CD14-positive monocyte (primary cell): ENCODE data around the gene OPA1. TPM values are rescaled to one million over a fixed set of nuclear protein-coding genes. Genes with fewer than 3 reads are reported as not detected.

Source experiments
- DNase-seq, 3 donors: peaks; one replicate each; pipeline ENCODE4 v3.0.0-alpha.2; 2011 to 2022
- H2AFZ ChIP-seq: 2 replicates; pipeline ENCODE4 v1.6.0; 2012; ENCODE audit warnings: mild to moderate bottlenecking, low read depth, low read length, inconsistent platforms; ENCODE audit not compliant: insufficient read depth, poor library complexity, severe bottlenecking
- H3K27ac ChIP-seq, 2 donors: 1 replicate in 1 of 2; 2 replicates in 1 of 2; pipeline ENCODE4 v1.5.1; 2012 to 2013; ENCODE audit warnings: low read length in 2 of 2, control low read depth in 1 of 2, inconsistent platforms in 1 of 2, low read depth in 1 of 2, mild to moderate bottlenecking in 1 of 2
- H3K27me3 ChIP-seq, 2 donors: one replicate each; pipeline versions ENCODE4 v1.6.0 to v1.6.1; 2011 to 2013; ENCODE audit warnings: low read length in 2 of 2; ENCODE audit not compliant: control insufficient read depth in 2 of 2, insufficient read depth in 2 of 2
- H3K36me3 ChIP-seq, 2 donors: replicated peaks in 1 of 2; 1 replicate in 1 of 2; 2 replicates in 1 of 2; pipeline versions ENCODE4 v1.5.1 to v1.6.1; 2012 to 2013; ENCODE audit warnings: low read length in 2 of 2, control low read depth in 1 of 2, inconsistent platforms in 1 of 2, mild to moderate bottlenecking in 1 of 2; ENCODE audit not compliant: insufficient read depth in 2 of 2, control insufficient read depth in 1 of 2
- H3K4me1 ChIP-seq, 2 donors: 1 replicate in 1 of 2; 2 replicates in 1 of 2; pipeline versions ENCODE4 v1.5.1 to v1.6.1; 2012 to 2013; ENCODE audit warnings: low read length in 2 of 2, control low read depth in 1 of 2, inconsistent platforms in 1 of 2, mild to moderate bottlenecking in 1 of 2, moderate library complexity in 1 of 2; ENCODE audit not compliant: insufficient read depth in 2 of 2, control insufficient read depth in 1 of 2
- H3K4me2 ChIP-seq: replicated peaks from 2 replicates; pipeline ENCODE3; 2012; ENCODE audit warnings: low read length, moderate library complexity, mild to moderate bottlenecking; ENCODE audit not compliant: poor library complexity, severe bottlenecking; ENCODE audit errors: extremely low read depth
- H3K4me3 ChIP-seq, 3 experiments: fragments of 200-600 bp in 1 of 3; sonication (generic) in 1 of 3; replicated peaks in 1 of 3; 1 replicate in 2 of 3; 2 replicates in 1 of 3; pipeline ENCODE4 v1.5.1; 2011 to 2013; ENCODE audit warnings: low read length in 3 of 3, mild to moderate bottlenecking in 3 of 3, control low read depth in 2 of 3, low read depth in 2 of 3, inconsistent platforms in 1 of 3, moderate library complexity in 1 of 3
- H3K79me2 ChIP-seq: 2 replicates; pipeline ENCODE4 v1.6.0; 2012; ENCODE audit warnings: mild to moderate bottlenecking, control low read depth, inconsistent platforms, low read length, moderate library complexity; ENCODE audit not compliant: insufficient read depth
- H3K9ac ChIP-seq: 2 replicates; pipeline ENCODE4 v1.6.0; 2017; ENCODE audit warnings: low read length, mild to moderate bottlenecking; ENCODE audit not compliant: insufficient read depth, poor library complexity, severe bottlenecking
- H3K9me3 ChIP-seq, 2 donors: replicated peaks in 1 of 2; 1 replicate in 1 of 2; 2 replicates in 1 of 2; pipeline versions ENCODE4 v1.5.1 to v1.6.1; 2012 to 2013; ENCODE audit warnings: low read length in 2 of 2, control low read depth in 1 of 2; ENCODE audit not compliant: control insufficient read depth in 1 of 2, insufficient read depth in 1 of 2
- H4K20me1 ChIP-seq: 2 replicates; pipeline ENCODE4 v1.6.0; 2012; ENCODE audit warnings: mild to moderate bottlenecking, low read length, control low read depth, moderate library complexity; ENCODE audit not compliant: insufficient read depth
- H3K27ac Mint-ChIP-seq, 7 donors: one replicate each; pipeline ENCODE4 v1.8.0; 2020; ENCODE audit warnings: mild to moderate bottlenecking in 7 of 7, mixed read lengths in 7 of 7, moderate library complexity in 6 of 7, inconsistent platforms in 2 of 7
- H3K27me3 Mint-ChIP-seq, 3 donors: one replicate each; pipeline ENCODE4 v1.8.0; 2021 to 2022; ENCODE audit warnings: low read depth in 3 of 3, mild to moderate bottlenecking in 3 of 3, mixed read lengths in 3 of 3, moderate library complexity in 3 of 3, inconsistent platforms in 1 of 3
- H3K36me3 Mint-ChIP-seq, 2 donors: one replicate each; pipeline ENCODE4 v1.8.0; 2020; ENCODE audit warnings: mixed read lengths in 2 of 2, inconsistent platforms in 1 of 2, mild to moderate bottlenecking in 1 of 2
- H3K4me1 Mint-ChIP-seq: one replicate; pipeline ENCODE4 v1.8.0; 2020; ENCODE audit warnings: mild to moderate bottlenecking, mixed read lengths
- H3K4me3 Mint-ChIP-seq, 2 donors: one replicate each; pipeline ENCODE4 v1.8.0; 2020; ENCODE audit warnings: mild to moderate bottlenecking in 2 of 2, mixed read lengths in 2 of 2, moderate library complexity in 1 of 2
- H3K9me3 Mint-ChIP-seq, 7 donors: one replicate each; pipeline ENCODE4 v1.8.0; 2020 to 2022; ENCODE audit warnings: mixed read lengths in 7 of 7, mild to moderate bottlenecking in 6 of 7, moderate library complexity in 6 of 7, inconsistent platforms in 2 of 7
- CTCF ChIP-seq: fragments of 200-600 bp; IDR thresholded peaks from one replicate; pipeline ENCODE4 v1.8.0; 2022; ENCODE audit warnings: antibody characterized with exemption, mild to moderate bottlenecking
- WGBS: methylation state at CpG from one replicate; pipeline ENCODE4 v1.1.5; 2013; ENCODE audit warnings: missing lambda C conversion rate; ENCODE audit not compliant: insufficient coverage; 5-methylcytosine and 5-hydroxymethylcytosine counted together
- intact Hi-C, 2 donors: fragments of 100-400 bp; cut with micrococcal nuclease; formaldehyde crosslinking; loops; one replicate each; pipeline versions ENCODE4 v1.15.0 to v1.15.1; 2023
- polyA plus RNA-seq, 3 donors: library from polyadenylated mRNA; depleted of rRNA in 1 of 3; unstranded in 2 of 3; stranded (reverse) in 1 of 3; fragments of 300-500 nt in 2 of 3; fragments of >200 nt in 1 of 3; fragmentation: Illumina TruSeq in 2 of 3; gene quantifications; 1 replicate in 2 of 3; 2 replicates in 1 of 3; pipeline ENCODE4 v1.2.3, GENCODE V29; 2012 to 2021

OPA1 gene
- polyA plus RNA-seq, 3 donors: 15.4 to 26.5 (median 18.1) TPM

GRCh38 chr3:193719735-193720134, 126.7 kb downstream of the OPA1 start:
- Mint-ChIP-seq H3K4me3 (no peak overlapping the region), H3K9me3 (peaks cover 7 to 27% (median 13%) of the 10 kb centered on the region in 7 donors), H3K36me3 (no peaks in the 10 kb centered on the region), H3K27ac (no peak overlapping the region), H3K27me3 (peaks cover 1 to 3% (median 2%) of the 10 kb centered on the region in 3 donors), H3K4me1 (peaks cover 10% of the 10 kb centered on the region)
- Histone ChIP-seq H3K79me2 (no peaks in the 10 kb centered on the region), H3K4me3 (no peak overlapping the region), H3K9me3 (peaks cover 4 to 14% of the 10 kb centered on the region in 2 donors), H3K9ac (no peak overlapping the region), H3K27ac (no peak overlapping the region), H4K20me1 (no peaks in the 10 kb centered on the region), H3K4me1 (peaks cover 8 to 9% of the 10 kb centered on the region in 2 donors), H2AFZ (no peak overlapping the region), H3K36me3 (no peaks in the 10 kb centered on the region), H3K4me2 (no peak overlapping the region), H3K27me3 (no peaks in the 10 kb centered on the region)
- no peak for TF ChIP-seq CTCF
- intact Hi-C loops: no loop called here
- no peak for DNase-seq
- WGBS: no CpG with 5 or more reads among the region's 7 CpGs

DNA sequence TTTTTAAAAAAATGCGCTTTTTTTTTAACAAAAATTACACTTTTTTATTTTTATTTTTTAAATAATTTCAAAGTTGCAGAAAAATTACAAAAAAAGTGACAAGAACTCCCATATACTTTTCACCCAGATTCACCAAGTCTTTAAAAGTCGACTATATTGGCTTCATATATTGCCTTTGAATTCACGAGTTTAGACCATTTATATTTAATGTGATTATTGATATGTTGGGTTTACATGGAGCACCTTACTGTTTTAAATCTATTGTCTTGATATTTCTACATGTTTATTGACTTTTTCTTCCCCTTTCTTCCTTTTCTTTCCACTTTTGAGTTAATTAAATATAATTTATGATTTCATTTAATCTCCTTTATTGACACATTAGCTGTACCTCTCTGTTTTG, 127.2 kb downstream of the OPA1 start:
- no peaks in the 10 kb centered on the region for H4K20me1 ChIP-seq
- H3K9ac ChIP-seq: no peak overlapping the region
- H2AFZ ChIP-seq: no peak overlapping the region
- Mint-ChIP-seq H3K27me3 (peaks cover 1 to 3% (median 2%) of the 10 kb centered on the region in 3 donors), H3K27ac (no peak overlapping the region), H3K4me1 (peaks cover 10% of the 10 kb centered on the region), H3K9me3 (peaks cover 5 to 24% (median 9%) of the 10 kb centered on the region in 7 donors), H3K4me3 (no peak overlapping the region), H3K36me3 (no peaks in the 10 kb centered on the region)
- H3K9me3 ChIP-seq: peaks cover 0 to 10% of the 10 kb centered on the region in 2 donors
- intact Hi-C loops: no loop called here
- no peak overlapping the region for H3K4me3 ChIP-seq
- no peaks in the 10 kb centered on the region for H3K79me2 ChIP-seq
- TF ChIP-seq CTCF: no peak
- H3K4me1 ChIP-seq: peaks cover 8 to 9% of the 10 kb centered on the region in 2 donors
- no peak overlapping the region for H3K27ac ChIP-seq
- DNase-seq: no peak
- H3K27me3 ChIP-seq: no peaks in the 10 kb centered on the region
- no CpG with 5 or more reads among the region's 3 CpGs for WGBS
- no peaks in the 10 kb centered on the region for H3K36me3 ChIP-seq
- H3K4me2 ChIP-seq: no peak overlapping the region
